ENCODE measurements around the gene SCAPER.

GRCh38 chr15:76696840-76697239, 208.3 kb downstream of the SCAPER start:
- TF ChIP-seq POLR2A (IDR thresholded peaks at IDR 0.05) (no peak), CTCF (IDR thresholded peaks at IDR 0.05) (no peak)
